ENCODE data around the gene EVL.

DNA sequence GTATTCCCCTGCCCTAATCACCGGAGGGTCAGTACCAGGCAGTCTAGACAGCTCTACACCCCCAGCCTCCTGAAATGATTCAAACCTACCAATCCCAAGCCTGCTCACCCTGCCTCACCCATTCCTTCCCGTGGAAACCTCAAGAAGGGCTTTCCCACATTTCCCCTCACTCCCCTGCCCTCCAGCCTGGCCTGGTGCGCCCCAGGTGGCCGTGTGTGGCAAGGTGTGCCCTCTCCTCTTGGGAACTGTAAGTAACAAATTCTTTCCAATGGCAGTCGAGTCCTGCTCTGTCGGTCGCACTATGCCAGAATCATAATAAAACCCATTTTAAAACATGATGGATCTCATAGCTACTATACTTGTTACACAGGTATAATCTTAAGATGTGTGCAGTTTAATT, 108.1 kb downstream of the EVL start:
- TF ChIP-seq POLR2AphosphoS5 (IDR thresholded peaks at IDR 0.05; ENCODE audit: low read depth, low read length) (no peak), TAF1 (IDR thresholded peaks at IDR 0.05; ENCODE audit: low read depth, low read length) (no peak), PAX5 (IDR thresholded peaks at IDR 0.05; ENCODE audit: insufficient read depth, low read length, severe bottlenecking) (no peak), POLR2A (IDR thresholded peaks at IDR 0.05; ENCODE audit: low read depth, low read length) (no peak)

Measured in GM12891 (cell line).